ENCODE data around the gene SLC25A38.

Gene SLC25A38

DNA sequence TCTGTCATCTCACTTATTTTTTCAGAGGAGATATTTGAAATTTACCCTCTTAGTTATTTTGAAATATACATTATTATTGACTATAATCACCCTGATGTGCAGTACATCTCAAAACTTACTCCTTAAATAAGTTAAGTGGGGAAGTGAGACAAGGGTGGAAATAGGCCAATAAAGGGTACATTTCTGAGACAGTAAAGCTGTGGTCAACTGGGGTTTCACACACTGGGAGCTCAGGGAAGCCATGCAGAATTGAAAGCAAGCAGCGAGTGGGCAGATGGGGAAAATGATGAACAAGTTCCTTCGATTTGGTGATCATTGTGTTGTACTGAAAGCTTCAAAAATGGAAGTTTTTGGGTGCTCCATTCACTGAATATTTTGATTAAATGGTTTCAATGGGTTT lies 62.8 kb downstream of the SLC25A38 start:
- FAIRE-seq: no peak
- no peak for TF ChIP-seq TAF1 (IDR thresholded peaks at IDR 0.05; ENCODE audit: borderline replicate concordance, low read depth, low read length)
- TF ChIP-seq POLR2A (IDR thresholded peaks at IDR 0.05; ENCODE audit: low read depth, low read length): no peak
- TF ChIP-seq POLR2AphosphoS5 (IDR thresholded peaks at IDR 0.05; ENCODE audit: low read depth, low read length): no peak
- no peak for DNase-seq (ENCODE audit: insufficient read length)

DNA sequence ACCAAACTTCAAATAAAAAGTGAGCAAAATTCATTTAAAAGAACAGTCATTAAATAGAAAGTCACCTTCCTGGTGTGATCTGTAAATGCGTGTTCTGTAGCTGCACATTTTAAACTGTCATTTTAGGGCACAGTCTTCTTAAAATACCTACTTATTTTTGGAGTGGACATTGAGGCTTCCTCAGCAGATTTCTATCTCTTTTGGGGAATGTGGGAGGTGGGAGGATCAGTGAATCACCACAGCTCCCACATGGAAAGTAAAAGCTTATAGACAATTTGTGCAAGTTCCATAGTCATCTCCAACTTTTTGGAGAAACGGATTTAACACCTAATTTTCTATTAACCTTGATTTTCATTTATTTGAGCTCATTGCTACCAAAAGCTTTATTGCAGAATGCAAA lies 63.3 kb downstream of the SLC25A38 start:
- FAIRE-seq (no peak), DNase-seq (ENCODE audit: insufficient read length) (no peak)
- TF ChIP-seq POLR2A (IDR thresholded peaks at IDR 0.05; ENCODE audit: low read depth, low read length): no peak
- TF ChIP-seq TAF1 (IDR thresholded peaks at IDR 0.05; ENCODE audit: borderline replicate concordance, low read depth, low read length): no peak
- no peak for TF ChIP-seq POLR2AphosphoS5 (IDR thresholded peaks at IDR 0.05; ENCODE audit: low read depth, low read length)
